HG03565 (cell line): ENCODE results near the gene SERBP1.

Experiments used
- ATAC-seq: cut with Tn5 transposase; IDR thresholded peaks from one replicate; pipeline ENCODE4 v1.9.1; 2021; ENCODE audit warnings: mild to moderate bottlenecking, moderate library complexity; ENCODE audit not compliant: unreplicated experiment

Gene SERBP1

GRCh38 chr1:67371043-67371442 lies 59.2 kb downstream of the SERBP1 start:
- ATAC-seq, result no peak

- no peak for ATAC-seq
Observed at GRCh38 chr1:67368046-67368514, 62.1 kb downstream of the SERBP1 start.

- ATAC-seq, result no peak
Observed at GRCh38 chr1:67367370-67368045, 62.7 kb downstream of the SERBP1 start.

- ATAC-seq, result no peak
Observed at GRCh38 chr1:67361641-67362040, 68.6 kb downstream of the SERBP1 start.

- ATAC-seq, result no peak
Observed at GRCh38 chr1:67359592-67359991, 70.6 kb downstream of the SERBP1 start.
